Gastrocnemius medialis (tissue), 4 donors: ENCODE measurements around the gene A3GALT2. TPM values are rescaled to one million over a fixed set of nuclear protein-coding genes. Genes with fewer than 3 reads are reported as not detected.

ENCODE experiments used
- ATAC-seq, 2 donors: fragments of 150-250 bp; one replicate each; pipeline ENCODE4 v1.9.1; 2016
- DNase-seq, 2 donors: peaks; one replicate each; pipeline ENCODE4 v3.0.0-alpha.2; 2019
- H3K27ac ChIP-seq, 4 donors: fragments of 200-600 bp; sonication (generic); 1 replicate in 1 of 4; 2 replicates in 3 of 4; pipeline ENCODE4 v1.5.1; 2016 to 2018; ENCODE audit warnings: mild to moderate bottlenecking in 2 of 4, moderate library complexity in 1 of 4
- H3K27me3 ChIP-seq, 3 donors: fragments of 200-600 bp; sonication (generic) in 2 of 3; 1 replicate in 1 of 3; 2 replicates in 2 of 3; pipeline versions ENCODE4 v1.5.1 to v1.6.0; 2016 to 2019; ENCODE audit warnings: mild to moderate bottlenecking in 1 of 3, moderate library complexity in 1 of 3
- H3K36me3 ChIP-seq, 2 donors: fragments of 200-600 bp; sonication (generic) in 1 of 2; one replicate each; pipeline ENCODE4 v1.5.1; 2017 to 2018
- H3K4me1 ChIP-seq, 2 donors: fragments of 200-600 bp; sonication (generic) in 1 of 2; one replicate each; pipeline ENCODE4 v1.5.1; 2016 to 2017; ENCODE audit warnings: mild to moderate bottlenecking in 2 of 2
- H3K4me3 ChIP-seq, 4 donors: fragments of 200-600 bp; sonication (generic) in 3 of 4; 1 replicate in 1 of 4; 2 replicates in 3 of 4; pipeline ENCODE4 v1.5.1; 2016 to 2019; ENCODE audit warnings: mild to moderate bottlenecking in 2 of 4
- H3K9me3 ChIP-seq, 3 donors: fragments of 200-600 bp; sonication (generic) in 2 of 3; 1 replicate in 1 of 3; 2 replicates in 2 of 3; pipeline ENCODE4 v1.5.1; 2016 to 2019
- CTCF ChIP-seq, 5 experiments: fragments of 450-650 bp in 3 of 5; fragments of 200-600 bp in 2 of 5; sonication (generic) in 2 of 5; IDR thresholded peaks in 4 of 5; conservative IDR thresholded peaks in 1 of 5; 1 replicate in 4 of 5; 2 replicates in 1 of 5; pipeline ENCODE4 v1.5.1; 2016 to 2019; ENCODE audit warnings: antibody characterized with exemption in 5 of 5, mild to moderate bottlenecking in 3 of 5, moderate library complexity in 3 of 5
- POLR2A ChIP-seq, 2 donors: fragments of 450-650 bp; IDR thresholded peaks; one replicate each; pipeline ENCODE4 v1.6.1; 2017; ENCODE audit warnings: antibody characterized with exemption in 2 of 2, mild to moderate bottlenecking in 2 of 2, moderate library complexity in 2 of 2
- in situ Hi-C, 4 donors: fragments of 200-750 bp; cut with MboI; loops; one replicate each; pipeline versions ENCODE4 v1.15.0 to v1.8.0; 2017; ENCODE audit warnings: low sequenced_read_pairs in 4 of 4
- intact Hi-C: fragments of 100-400 bp; cut with DNase I; formaldehyde crosslinking; loops from one replicate; pipeline ENCODE4 v1.15.1; 2023; ENCODE audit warnings: low total_unique reads
- total RNA-seq, 4 donors: library from RNA; depleted of rRNA; stranded (reverse); fragments of >200 nt; gene quantifications; one replicate each; pipeline versions ENCODE4 v1.1.0 to v1.2.3, GENCODE V29; 2016

The A3GALT2 gene
- total RNA-seq, 4 donors from 2014 or later: not detected

GRCh38 chr1:33348194-33348593, 27.3 kb upstream of the A3GALT2 start:
- in situ Hi-C loops: no loop called here
- ATAC-seq (peak in 1 of 2 donors; percentile 6), DNase-seq (no peak)
- Histone ChIP-seq H3K27me3 (no peaks in the 10 kb centered on the region), H3K9me3 (no peaks in the 10 kb centered on the region), H3K4me1 (peaks cover 38 to 45% of the 10 kb centered on the region in 2 donors), H3K4me3 (peak overlapping the region; percentile 77 to 98 (median 90)), H3K27ac (peak overlapping the region; percentile 94 to 99 (median 98)), H3K36me3 (no peaks in the 10 kb centered on the region)
- intact Hi-C loops: loop anchor here (1.0 to 5.0 kb wide), 2 partner anchors 15 to 316 kb away; no protein-coding TSS in a partner anchor
- TF ChIP-seq CTCF (IDR thresholded peaks at IDR 0.05 in 4 of 5, conservative IDR thresholded peaks at IDR 0.05 in 1 of 5): no peak
- peak in 1 of 2 donors; percentile 6 for TF ChIP-seq POLR2A (IDR thresholded peaks at IDR 0.05)

GRCh38 chr1:33347650-33347992, 26.7 kb upstream of the A3GALT2 start:
- Histone ChIP-seq H3K4me1 (peaks cover 44 to 50% of the 10 kb centered on the region in 2 donors), H3K9me3 (no peaks in the 10 kb centered on the region), H3K4me3 (peak overlapping the region; percentile 77 to 98 (median 90)), H3K27ac (peak overlapping the region; percentile 94 to 99 (median 98)), H3K36me3 (no peaks in the 10 kb centered on the region), H3K27me3 (no peaks in the 10 kb centered on the region)
- DNase-seq (no peak), ATAC-seq (no peak)
- intact Hi-C loops: loop anchor here (5.0 kb wide), 1 partner anchor 315 kb away; no protein-coding TSS in a partner anchor
- in situ Hi-C loops: no loop called here
- TF ChIP-seq POLR2A (IDR thresholded peaks at IDR 0.05): no peak
- TF ChIP-seq CTCF (IDR thresholded peaks at IDR 0.05 in 4 of 5, conservative IDR thresholded peaks at IDR 0.05 in 1 of 5): no peak

GRCh38 chr1:33346927-33347649, 26.2 kb upstream of the A3GALT2 start:
- intact Hi-C loops: loop anchor here (5.0 kb wide), 1 partner anchor 315 kb away; no protein-coding TSS in a partner anchor
- Histone ChIP-seq H3K36me3 (no peaks in the 10 kb centered on the region), H3K9me3 (no peaks in the 10 kb centered on the region), H3K27ac (peak overlapping the region; percentile 94 to 99 (median 98)), H3K4me3 (peak overlapping the region; percentile 77 to 98 (median 90)), H3K4me1 (peaks cover 48 to 55% of the 10 kb centered on the region in 2 donors), H3K27me3 (no peaks in the 10 kb centered on the region)
- in situ Hi-C loops: no loop called here
- TF ChIP-seq POLR2A (IDR thresholded peaks at IDR 0.05): peak; percentile 80 to 88
- no peak for TF ChIP-seq CTCF (IDR thresholded peaks at IDR 0.05 in 4 of 5, conservative IDR thresholded peaks at IDR 0.05 in 1 of 5)
- ATAC-seq: peak; percentile 10 to 11
- peak in 1 of 2 donors; percentile 56 for DNase-seq

GRCh38 chr1:33346533-33346926, 25.6 kb upstream of the A3GALT2 start:
- ATAC-seq (no peak), DNase-seq (no peak)
- TF ChIP-seq POLR2A (IDR thresholded peaks at IDR 0.05) (no peak), CTCF (IDR thresholded peaks at IDR 0.05 in 4 of 5, conservative IDR thresholded peaks at IDR 0.05 in 1 of 5) (no peak)
- peaks cover 54 to 61% of the 10 kb centered on the region in 2 donors for H3K4me1 ChIP-seq
- H3K36me3 ChIP-seq: no peaks in the 10 kb centered on the region
- intact Hi-C loops (loop anchor here (5.0 kb wide), 1 partner anchor 314 kb away; no protein-coding TSS in a partner anchor), in situ Hi-C loops (no loop called here)
- peak overlapping the region; percentile 77 to 98 (median 90) for H3K4me3 ChIP-seq
- no peaks in the 10 kb centered on the region for H3K9me3 ChIP-seq
- H3K27ac ChIP-seq: peak overlapping the region; percentile 94 to 99 (median 98)
- no peaks in the 10 kb centered on the region for H3K27me3 ChIP-seq
